GM21576 (cell line): Measurements from ENCODE around the gene ACKR1.
A peak's percentile ranks its signal among the peaks of the same experiment; 100 is the strongest.

Source experiments
- ATAC-seq: cut with Tn5 transposase; IDR thresholded peaks from one replicate; pipeline ENCODE4 v1.9.1; 2021; ENCODE audit warnings: mild to moderate bottlenecking, moderate library complexity; ENCODE audit not compliant: unreplicated experiment

The ACKR1 gene

GRCh38 chr1:159204161-159205141, at the start of gene ACKR1:
Gene ACKR1 (plus strand): TSS chr1:159204875. CDS start chr1:159204960, 85 bp downstream.
- ATAC-seq, result no peak

GRCh38 chr1:159161001-159161718, 43.5 kb upstream of the ACKR1 start:
- peak; percentile 88 for ATAC-seq

- ATAC-seq, result no peak
Measured at GRCh38 chr1:159161719-159162026, 43.0 kb upstream of the ACKR1 start.

GRCh38 chr1:159162516-159163265, 42.0 kb upstream of the ACKR1 start:
- ATAC-seq, result no peak

- no peak for ATAC-seq
Measured at GRCh38 chr1:159163614-159164228, 41.0 kb upstream of the ACKR1 start.

- ATAC-seq, result no peak
Measured at GRCh38 chr1:159168043-159168442, 36.6 kb upstream of the ACKR1 start.

GRCh38 chr1:159170639-159171038, 34.0 kb upstream of the ACKR1 start:
- ATAC-seq, result no peak

- no peak for ATAC-seq
Measured at GRCh38 chr1:159171254-159171687, 33.4 kb upstream of the ACKR1 start, which contains the start of gene CADM3. Gene CADM3 (plus strand): TSS chr1:159171615. CDS start chr1:159171766, 151 bp downstream.

GRCh38 chr1:159171688-159172501, 32.8 kb upstream of the ACKR1 start:
- no peak for ATAC-seq

- no peak for ATAC-seq
Measured at GRCh38 chr1:159172614-159173291, 31.9 kb upstream of the ACKR1 start.

- no peak for ATAC-seq
Measured at GRCh38 chr1:159173320-159173719, 31.4 kb upstream of the ACKR1 start.

- no peak for ATAC-seq
Measured at GRCh38 chr1:159175571-159175970, 29.1 kb upstream of the ACKR1 start.

- ATAC-seq, result no peak
Measured at GRCh38 chr1:159177272-159177907, 27.3 kb upstream of the ACKR1 start.

- ATAC-seq, result no peak
Measured at GRCh38 chr1:159179906-159180305, 24.8 kb upstream of the ACKR1 start.

- no peak for ATAC-seq
Measured at GRCh38 chr1:159180516-159180915, 24.2 kb upstream of the ACKR1 start.

GRCh38 chr1:159181328-159182024, 23.2 kb upstream of the ACKR1 start:
- ATAC-seq, result no peak

GRCh38 chr1:159184201-159184600, 20.5 kb upstream of the ACKR1 start:
- no peak for ATAC-seq

GRCh38 chr1:159185121-159185520, 19.6 kb upstream of the ACKR1 start:
- ATAC-seq, result no peak
